ENCODE measurements around the gene ARSB. TPM values are rescaled to one million over a fixed set of nuclear protein-coding genes. Genes with fewer than 3 reads are reported as not detected.
"Not testable (repeated sequence)": the region's sequence is repeated elsewhere in the genome, so short reads cannot be mapped to it uniquely, and the experiment has no call there.

ARSB gene
- total RNA-seq, 2 experiments from 2014 or later = 10.4 to 11.7 TPM

DNA sequence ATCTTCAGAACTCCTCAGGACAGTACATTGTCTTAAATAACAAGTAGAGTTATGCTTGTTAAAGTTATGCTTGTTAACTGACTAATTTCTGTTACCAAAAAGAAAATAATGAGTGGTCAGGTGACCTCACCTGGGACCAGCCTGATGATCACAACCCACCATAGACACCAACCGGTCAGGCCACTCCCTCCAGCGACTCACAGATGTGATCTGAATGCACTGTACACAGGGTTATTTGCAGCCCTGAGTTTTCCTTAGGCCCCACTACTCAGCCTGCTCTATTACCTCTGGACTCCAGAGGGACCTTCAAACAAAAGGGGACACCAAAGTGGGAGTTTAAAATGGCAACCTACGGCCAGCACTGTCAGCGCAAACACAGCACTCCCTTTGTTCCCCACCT is 55.3 kb downstream of the ARSB start:
- H3K4me1 Mint-ChIP-seq = no peaks in the 10 kb centered on the region
- no peaks in the 10 kb centered on the region for H3K9me3 Mint-ChIP-seq
- no peak overlapping the region for H3K4me3 Mint-ChIP-seq
- peaks cover 2% of the 10 kb centered on the region for H3K36me3 Mint-ChIP-seq
- no peaks in the 10 kb centered on the region for H3K27me3 Mint-ChIP-seq
- DNase-seq = no peak
- H3K27ac Mint-ChIP-seq = no peak overlapping the region

GRCh38 chr5:78927657-78928282 is 57.3 kb downstream of the ARSB start:
- Mint-ChIP-seq H3K27me3 (no peaks in the 10 kb centered on the region), H3K9me3 (no peaks in the 10 kb centered on the region), H3K4me1 (no peaks in the 10 kb centered on the region)

GRCh38 chr5:78926252-78926651 is 58.9 kb downstream of the ARSB start:
- no peaks in the 10 kb centered on the region for H3K9me3 Mint-ChIP-seq
- H3K4me3 Mint-ChIP-seq = no peak overlapping the region
- no peak overlapping the region for H3K27ac Mint-ChIP-seq
- DNase-seq = no peak
- peaks cover 5% of the 10 kb centered on the region for H3K36me3 Mint-ChIP-seq
- H3K27me3 Mint-ChIP-seq = no peaks in the 10 kb centered on the region
- H3K4me1 Mint-ChIP-seq = no peaks in the 10 kb centered on the region

More at GRCh38 chr5:78927657-78928282, 57.3 kb downstream of the ARSB start:
- Mint-ChIP-seq H3K27ac (no peak overlapping the region), H3K4me3 (no peak overlapping the region), H3K36me3 (peaks cover 5% of the 10 kb centered on the region)
- no peak for DNase-seq

DNA sequence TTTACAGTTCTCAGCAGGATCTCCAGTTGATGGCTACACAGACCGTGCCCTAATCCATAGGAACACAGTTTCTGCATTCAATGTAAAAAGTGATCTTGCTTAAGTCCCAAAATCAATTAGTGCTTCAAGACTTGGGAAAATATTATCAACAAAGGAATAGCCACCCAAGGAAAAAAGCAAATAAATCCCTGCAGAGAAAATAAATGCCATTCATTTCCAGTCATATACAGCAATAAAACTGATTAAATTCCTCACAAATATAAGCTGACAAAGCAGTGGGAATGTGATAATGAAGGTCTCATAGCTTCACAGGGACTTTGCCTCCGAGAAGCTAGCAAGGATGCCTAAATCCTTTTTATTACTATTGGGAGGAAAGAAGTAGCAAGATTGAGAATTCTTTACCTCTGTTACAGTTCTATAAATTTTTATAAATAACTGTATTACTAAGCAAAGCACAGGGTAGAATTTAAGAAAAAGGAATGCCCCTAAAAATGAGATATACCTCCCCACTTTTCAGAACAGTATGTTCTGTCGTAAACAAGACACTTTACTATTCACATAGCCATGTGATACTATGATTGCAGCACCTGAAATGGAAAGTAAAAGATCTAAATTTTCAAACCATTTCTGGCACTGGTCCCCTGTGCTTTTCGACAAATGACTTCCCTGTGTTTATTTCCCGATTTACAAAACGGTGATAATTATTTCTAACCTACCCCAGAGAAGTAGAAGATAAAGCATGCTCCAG is 59.8 kb downstream of the ARSB start:
- no peaks in the 10 kb centered on the region for H3K4me1 Mint-ChIP-seq
- no peak for DNase-seq
- no peaks in the 10 kb centered on the region for H3K27me3 Mint-ChIP-seq
- H3K27ac Mint-ChIP-seq = no peak overlapping the region
- H3K36me3 Mint-ChIP-seq = peaks cover 5% of the 10 kb centered on the region
- H3K9me3 Mint-ChIP-seq = no peaks in the 10 kb centered on the region
- no peak overlapping the region for H3K4me3 Mint-ChIP-seq

- H3K9me3 Mint-ChIP-seq = no peaks in the 10 kb centered on the region
- H3K4me1 Mint-ChIP-seq = no peaks in the 10 kb centered on the region
- no peaks in the 10 kb centered on the region for H3K27me3 Mint-ChIP-seq
- no peak for DNase-seq
- no peak overlapping the region for H3K4me3 Mint-ChIP-seq
- peaks cover 3% of the 10 kb centered on the region for H3K36me3 Mint-ChIP-seq
- no peak overlapping the region for H3K27ac Mint-ChIP-seq
These were observed 61.5 kb downstream of the ARSB start for GRCh38 chr5:78923622-78923970.

DNA sequence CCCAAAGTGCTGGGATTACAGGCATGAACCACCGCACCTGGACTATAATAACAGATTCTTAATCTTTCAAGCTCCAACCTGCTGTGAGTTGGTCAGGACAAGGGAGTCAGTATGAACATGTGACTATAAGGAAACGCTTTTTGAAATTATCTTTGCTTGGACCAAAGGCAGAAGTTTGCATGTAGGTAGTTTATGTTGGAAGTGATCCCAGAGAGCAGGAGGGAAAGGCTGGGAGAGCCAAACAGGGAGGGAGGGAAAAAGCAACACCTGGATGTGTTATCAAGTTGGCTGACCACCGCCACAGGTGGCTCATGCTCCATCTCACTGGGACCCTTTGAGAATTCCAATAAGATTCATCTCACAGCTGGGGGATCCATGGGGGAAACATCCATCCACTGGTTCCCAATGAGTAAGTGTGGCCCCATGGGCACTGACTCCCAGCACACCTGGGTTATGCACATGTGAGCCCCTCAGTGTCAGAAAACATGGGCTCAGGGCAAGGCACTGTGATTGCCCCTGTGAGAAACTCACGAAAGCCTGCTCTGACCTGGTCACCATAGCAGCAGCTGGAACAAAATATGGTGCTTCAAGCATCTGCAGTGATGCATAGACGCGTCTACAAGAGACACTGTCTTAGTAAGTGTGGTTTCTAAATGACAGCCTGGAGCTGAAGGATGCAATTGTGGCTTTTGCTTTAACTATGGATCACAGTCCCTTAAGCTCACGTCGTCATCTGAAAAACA is 62.1 kb downstream of the ARSB start:
- DNase-seq = no peak
- no peak overlapping the region for H3K4me3 Mint-ChIP-seq

GRCh38 chr5:78920604-78921003 is 64.5 kb downstream of the ARSB start:
- Mint-ChIP-seq H3K9me3 (no peaks in the 10 kb centered on the region), H3K27me3 (no peaks in the 10 kb centered on the region), H3K4me1 (no peaks in the 10 kb centered on the region), H3K4me3 (no peak overlapping the region), H3K36me3 (peaks cover 3% of the 10 kb centered on the region), H3K27ac (no peak overlapping the region)
- DNase-seq = no peak

More for the DNA sequence above, 62.1 kb downstream of the ARSB start:
- Mint-ChIP-seq H3K36me3 (peaks cover 3% of the 10 kb centered on the region), H3K9me3 (no peaks in the 10 kb centered on the region), H3K4me1 (no peaks in the 10 kb centered on the region), H3K27ac (no peak overlapping the region), H3K27me3 (no peaks in the 10 kb centered on the region)

GRCh38 chr5:78919796-78920195 is 65.3 kb downstream of the ARSB start:
- Mint-ChIP-seq H3K27me3 (no peaks in the 10 kb centered on the region), H3K9me3 (no peaks in the 10 kb centered on the region), H3K4me1 (no peaks in the 10 kb centered on the region), H3K4me3 (no peak overlapping the region), H3K27ac (no peak overlapping the region), H3K36me3 (peaks cover 3% of the 10 kb centered on the region)
- DNase-seq = no peak

DNA sequence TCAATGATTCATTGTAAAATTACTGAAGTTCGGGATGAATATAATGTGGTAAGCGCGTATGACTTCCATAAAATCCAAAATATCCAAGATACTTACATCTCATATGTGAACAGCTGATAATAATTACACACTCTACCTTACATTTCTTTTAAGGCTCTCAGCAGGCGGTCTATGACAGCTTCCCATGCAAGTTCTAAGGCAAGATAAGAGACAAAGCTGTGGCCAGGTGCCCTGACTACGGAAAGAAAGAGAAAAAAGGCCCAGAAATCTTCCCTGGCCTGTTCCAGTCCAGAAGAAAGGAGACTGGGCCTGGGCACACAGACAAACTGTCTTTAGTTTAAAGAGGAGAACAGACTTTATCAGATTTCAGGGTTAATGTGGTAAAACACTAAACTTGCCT is 69.1 kb downstream of the ARSB start:
- DNase-seq = no peak
- Mint-ChIP-seq H3K27ac (no peak overlapping the region), H3K4me3 (no peak overlapping the region), H3K27me3 (no peaks in the 10 kb centered on the region), H3K9me3 (no peaks in the 10 kb centered on the region), H3K36me3 (peaks cover 2% of the 10 kb centered on the region), H3K4me1 (peaks cover 5% of the 10 kb centered on the region)

DNA sequence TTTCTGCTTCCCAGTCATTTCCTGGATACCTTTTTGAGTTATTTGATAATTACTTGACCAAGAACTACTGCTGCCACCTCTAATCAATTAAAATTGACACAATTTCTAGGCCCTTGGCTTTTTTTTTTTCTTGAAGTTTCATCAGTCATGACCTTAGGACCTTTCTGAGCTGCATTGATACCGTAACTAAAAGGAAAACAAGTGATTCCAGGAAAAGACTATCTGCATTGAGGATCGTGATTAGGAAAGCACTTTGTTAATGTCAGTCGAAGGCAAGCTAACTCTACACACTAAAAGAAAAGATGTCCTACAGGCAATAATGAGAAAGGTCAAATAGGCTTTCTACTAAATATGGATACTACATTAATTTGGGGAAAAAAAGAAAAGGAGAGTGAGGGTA is 69.9 kb downstream of the ARSB start:
- peaks cover 2% of the 10 kb centered on the region for H3K36me3 Mint-ChIP-seq
- H3K4me1 Mint-ChIP-seq = peaks cover 5% of the 10 kb centered on the region
- H3K27ac Mint-ChIP-seq = no peak overlapping the region
- no peaks in the 10 kb centered on the region for H3K27me3 Mint-ChIP-seq
- no peaks in the 10 kb centered on the region for H3K9me3 Mint-ChIP-seq
- DNase-seq = no peak
- H3K4me3 Mint-ChIP-seq = no peak overlapping the region

GRCh38 chr5:78912811-78913210 is 72.3 kb downstream of the ARSB start:
- Mint-ChIP-seq H3K27me3 (no peaks in the 10 kb centered on the region), H3K9me3 (no peaks in the 10 kb centered on the region), H3K27ac (no peak overlapping the region), H3K36me3 (peaks cover 13% of the 10 kb centered on the region), H3K4me3 (no peak overlapping the region), H3K4me1 (peaks cover 17% of the 10 kb centered on the region)
- no peak for DNase-seq

DNA sequence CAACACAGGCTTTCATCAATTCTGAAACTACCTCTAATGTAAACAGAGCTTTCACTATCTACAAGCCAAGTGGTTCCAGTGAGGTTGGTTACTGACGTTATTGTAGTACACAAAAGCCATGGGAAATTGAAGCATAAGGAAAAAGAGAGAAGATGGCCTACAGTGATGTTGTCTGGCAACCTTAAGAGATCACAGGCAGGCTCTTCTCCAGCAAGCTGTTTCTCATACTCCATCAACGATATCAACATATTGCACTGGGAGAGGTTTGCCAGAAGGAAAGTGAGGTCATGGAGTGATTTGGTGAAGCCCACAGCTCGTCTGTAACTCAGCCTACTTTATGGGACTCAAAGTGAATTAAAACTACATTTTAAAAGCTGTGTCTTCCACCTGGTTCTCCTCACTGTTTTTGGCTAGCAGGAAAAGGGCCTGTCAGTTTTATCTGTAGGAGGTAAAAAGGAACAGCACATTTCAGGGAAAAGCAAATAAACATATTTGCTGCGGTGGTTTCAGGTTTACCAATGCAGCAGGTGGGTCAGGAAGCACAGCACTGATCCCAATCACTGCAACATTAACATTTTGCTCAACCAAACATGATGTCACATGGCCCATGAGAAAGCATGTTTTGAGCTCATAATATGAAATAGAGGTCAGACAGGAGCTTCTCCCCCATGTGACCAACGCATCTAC is 72.9 kb downstream of the ARSB start:
- Mint-ChIP-seq H3K4me1 (peaks cover 20% of the 10 kb centered on the region), H3K27ac (no peak overlapping the region), H3K27me3 (no peaks in the 10 kb centered on the region), H3K4me3 (no peak overlapping the region), H3K9me3 (no peaks in the 10 kb centered on the region), H3K36me3 (peaks cover 16% of the 10 kb centered on the region)
- DNase-seq = no peak

DNA sequence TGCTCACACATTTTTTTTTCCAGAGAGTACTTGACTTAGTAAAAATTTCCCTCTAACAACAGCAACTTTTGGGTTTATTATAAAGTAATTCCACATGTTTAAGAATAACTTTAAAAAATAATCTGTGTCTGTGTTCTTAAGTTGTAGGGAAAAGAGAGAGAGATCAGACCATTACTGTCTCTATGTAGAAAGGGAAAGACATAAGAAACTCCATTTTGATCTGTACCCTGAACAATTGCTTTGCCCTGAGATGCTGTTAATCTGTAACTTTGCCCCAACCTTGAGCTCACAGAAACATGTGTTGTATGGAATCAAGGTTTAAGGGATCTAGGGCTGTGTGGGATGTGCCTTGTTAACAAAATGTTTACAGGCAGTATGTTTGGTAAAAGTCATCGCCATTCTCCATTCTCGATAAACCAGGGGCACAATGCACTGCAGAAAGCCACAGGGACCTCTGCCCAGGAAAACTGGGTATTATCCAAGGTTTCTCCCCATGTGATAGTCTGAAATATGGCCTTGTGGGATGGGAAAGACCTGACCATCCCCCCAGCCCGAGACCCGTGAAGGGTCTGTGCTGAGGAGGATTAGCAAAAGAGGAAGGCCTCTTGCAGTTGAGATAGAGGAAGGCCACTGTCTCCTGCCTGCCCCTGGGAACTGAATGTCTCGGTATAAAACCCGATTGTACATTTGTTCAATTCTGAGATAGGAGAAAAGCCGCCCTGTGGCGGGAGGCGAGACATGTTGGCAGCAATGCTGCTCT is 75.7 kb downstream of the ARSB start:
- not testable (repeated sequence) for H3K27me3 Mint-ChIP-seq, DNase-seq, H3K9me3 Mint-ChIP-seq, H3K27ac Mint-ChIP-seq, H3K4me3 Mint-ChIP-seq
- H3K4me1 Mint-ChIP-seq = peaks cover 25% of the 10 kb centered on the region
- peaks cover 17% of the 10 kb centered on the region for H3K36me3 Mint-ChIP-seq

DNA sequence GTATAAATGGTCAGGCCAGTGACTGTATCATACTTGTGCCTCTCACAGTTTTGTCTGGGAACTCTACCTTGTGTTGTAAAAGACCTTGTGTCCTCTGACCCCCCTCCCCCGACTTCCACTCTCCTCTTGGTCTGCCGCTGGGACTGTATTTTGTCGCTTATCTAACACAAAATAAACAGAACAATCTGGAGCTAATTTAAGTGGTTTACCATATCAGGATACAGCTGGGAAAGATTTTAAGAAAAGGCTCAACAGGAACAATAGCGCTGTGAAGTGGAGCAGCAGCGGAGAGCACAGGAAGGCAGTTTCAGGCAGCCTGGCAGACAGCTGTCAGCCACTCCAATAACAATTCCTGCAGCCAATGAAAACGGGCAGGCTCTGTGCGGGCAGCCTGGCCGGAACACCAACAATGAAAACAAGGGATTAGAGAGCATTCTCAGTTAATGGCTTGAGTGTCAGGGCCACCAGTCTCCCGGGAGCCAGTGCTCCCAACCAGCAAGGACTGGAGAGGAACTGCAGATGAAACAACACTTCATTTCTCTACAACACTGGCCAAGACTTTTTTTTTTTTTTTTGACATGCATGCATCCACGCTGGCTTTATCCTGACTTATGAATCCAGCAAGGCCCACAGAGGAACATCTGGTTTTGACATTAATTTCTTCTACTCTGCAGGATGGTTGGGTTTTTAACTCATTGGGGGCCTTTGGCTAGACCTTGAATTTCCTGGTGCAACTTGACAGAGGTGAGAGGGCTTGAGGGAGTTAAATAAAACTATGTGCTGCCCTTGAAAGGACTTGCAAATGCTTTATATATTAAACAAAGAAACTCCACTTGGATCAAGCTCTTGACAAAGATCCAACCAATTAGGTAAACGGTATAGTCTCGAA is 76.7 kb downstream of the ARSB start:
- no peak for DNase-seq
- Mint-ChIP-seq H3K9me3 (no peaks in the 10 kb centered on the region), H3K4me3 (no peak overlapping the region), H3K27me3 (no peaks in the 10 kb centered on the region), H3K4me1 (peaks cover 25% of the 10 kb centered on the region), H3K36me3 (peaks cover 17% of the 10 kb centered on the region), H3K27ac (no peak overlapping the region)

Measured in activated naive CD8-positive, alpha-beta T cell treated with anti-CD3 and anti-CD28 coated beads for 36 hours (primary cell).